HG03432 (cell line): Measurements from ENCODE around the gene URM1.

Experiments used
- ATAC-seq: cut with Tn5 transposase; IDR thresholded peaks from one replicate; pipeline ENCODE4 v1.9.1; 2021; ENCODE audit warnings: mild to moderate bottlenecking, moderate library complexity; ENCODE audit not compliant: unreplicated experiment

The URM1 gene

DNA sequence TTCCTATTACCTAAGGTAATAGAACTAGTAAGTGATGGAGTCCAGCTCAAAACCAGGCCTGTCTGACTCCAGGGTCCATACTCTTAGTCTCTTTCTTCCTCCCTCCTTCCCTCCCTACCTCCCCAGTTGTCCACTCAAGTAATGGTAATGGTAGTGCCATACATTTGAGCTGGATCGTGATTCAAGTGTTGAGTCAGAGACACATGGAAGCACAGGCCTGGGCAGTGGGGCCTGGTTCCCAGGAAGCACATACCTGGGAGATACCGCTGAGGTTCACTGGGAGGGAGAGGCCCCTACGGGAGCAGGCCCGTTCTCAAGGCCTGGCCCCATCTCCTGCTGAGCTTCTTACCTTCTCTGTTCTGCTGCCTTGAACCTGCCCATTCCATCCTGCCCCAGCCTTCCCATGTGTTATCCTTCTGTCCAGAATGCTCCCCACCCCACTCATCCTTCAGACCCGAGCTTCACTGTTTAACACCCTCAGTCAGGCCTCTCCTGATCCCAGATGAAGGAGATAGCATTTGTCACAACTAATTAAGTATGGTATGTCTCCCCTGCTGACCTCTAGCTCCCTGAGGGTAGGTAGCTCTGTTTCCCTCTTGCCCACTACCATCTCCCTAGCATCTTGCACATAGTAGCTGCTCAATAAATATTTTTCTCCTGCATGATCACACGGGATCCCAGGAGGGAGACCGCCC, 13.8 kb downstream of the URM1 start:
- no peak for ATAC-seq

DNA sequence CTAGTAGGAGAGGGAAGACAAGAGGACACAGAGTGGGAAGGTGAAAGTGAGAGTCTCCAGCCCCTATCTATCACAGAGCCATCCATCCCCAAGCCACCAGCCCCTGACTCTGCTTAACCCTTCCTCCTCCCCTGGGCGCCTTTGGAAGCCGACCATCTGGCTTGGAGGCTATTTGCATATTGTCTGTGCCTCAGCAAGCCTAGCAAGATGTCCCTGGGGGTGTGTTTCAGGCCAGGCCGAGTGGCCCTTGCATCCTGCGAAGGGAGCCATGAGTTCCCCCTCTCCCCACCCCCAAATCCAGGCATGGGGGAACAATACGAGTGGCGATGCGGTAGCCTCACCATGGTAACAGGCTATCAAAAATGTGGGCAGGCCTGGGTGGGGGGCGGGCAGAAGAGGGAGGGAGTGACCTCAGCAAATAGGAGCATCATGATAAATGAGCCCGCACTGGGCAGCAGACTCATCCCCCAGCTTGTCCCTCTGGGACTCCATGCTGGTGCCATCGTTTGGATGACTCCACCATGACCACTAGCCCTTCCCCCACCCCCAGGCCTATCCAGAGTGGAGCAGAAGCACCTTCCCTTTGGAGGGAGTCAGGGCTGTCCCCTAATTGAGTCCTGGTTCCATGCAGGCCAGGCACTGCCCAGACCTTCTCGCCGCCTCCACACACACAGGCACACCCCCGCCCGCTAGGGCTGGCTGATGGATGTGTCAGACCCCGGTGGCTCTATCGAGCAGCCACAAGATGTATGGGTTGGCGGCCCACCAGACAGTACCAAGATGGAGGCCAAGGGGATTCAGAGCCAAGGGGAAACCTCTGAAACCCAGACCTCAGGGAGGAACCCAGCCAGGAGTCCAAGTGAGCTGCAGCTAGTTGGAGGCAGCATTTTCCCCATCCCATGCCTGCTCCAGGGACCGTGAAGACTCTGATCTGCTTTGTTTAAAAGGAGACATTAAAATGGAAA, 14.6 kb downstream of the URM1 start:
- no peak for ATAC-seq

GRCh38 chr9:128388150-128388549, 17.0 kb downstream of the URM1 start:
- no peak for ATAC-seq

GRCh38 chr9:128389395-128390149, 18.4 kb downstream of the URM1 start:
- no peak for ATAC-seq

DNA sequence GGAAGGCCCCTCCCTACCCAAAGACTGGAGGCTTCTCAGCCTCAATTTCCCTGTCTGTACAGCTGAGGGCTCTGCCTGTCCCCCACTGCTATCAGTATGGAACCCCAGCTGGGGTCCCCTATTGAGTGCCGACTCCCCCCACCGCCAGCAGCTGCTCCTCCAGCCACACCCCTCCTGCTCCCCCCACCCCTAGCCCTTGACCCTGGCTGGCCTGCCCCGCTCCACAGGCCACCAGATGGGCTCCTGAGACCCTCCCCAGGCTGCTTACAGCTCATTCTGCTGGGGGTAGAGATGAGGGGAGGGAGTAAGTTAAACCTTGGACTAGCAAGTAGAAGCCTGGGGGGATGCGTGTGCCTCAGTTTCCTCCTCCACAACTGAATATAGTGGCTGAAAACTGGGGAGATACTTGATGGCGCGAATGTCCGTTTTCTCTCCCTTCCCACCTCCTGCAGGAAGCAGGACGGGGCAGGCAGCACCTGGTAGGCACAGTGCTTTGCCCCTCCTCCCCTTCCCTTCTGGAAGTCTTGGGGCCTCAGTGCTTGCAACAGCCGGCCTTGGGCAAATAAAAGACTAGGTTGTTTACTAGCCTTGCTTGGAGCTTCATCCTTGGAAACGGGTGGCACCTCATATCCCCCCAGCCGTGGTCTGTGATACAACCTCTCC, 19.1 kb downstream of the URM1 start:
- no peak for ATAC-seq

- ATAC-seq: no peak
Observed at GRCh38 chr9:128390813-128391711, 19.9 kb downstream of the URM1 start.

- ATAC-seq: no peak
Observed at GRCh38 chr9:128391956-128392301, 20.8 kb downstream of the URM1 start.

GRCh38 chr9:128392302-128393144, 21.3 kb downstream of the URM1 start:
- ATAC-seq: no peak

GRCh38 chr9:128393145-128393775, 22.1 kb downstream of the URM1 start:
- no peak for ATAC-seq

GRCh38 chr9:128393970-128394369, 22.8 kb downstream of the URM1 start:
- no peak for ATAC-seq

DNA sequence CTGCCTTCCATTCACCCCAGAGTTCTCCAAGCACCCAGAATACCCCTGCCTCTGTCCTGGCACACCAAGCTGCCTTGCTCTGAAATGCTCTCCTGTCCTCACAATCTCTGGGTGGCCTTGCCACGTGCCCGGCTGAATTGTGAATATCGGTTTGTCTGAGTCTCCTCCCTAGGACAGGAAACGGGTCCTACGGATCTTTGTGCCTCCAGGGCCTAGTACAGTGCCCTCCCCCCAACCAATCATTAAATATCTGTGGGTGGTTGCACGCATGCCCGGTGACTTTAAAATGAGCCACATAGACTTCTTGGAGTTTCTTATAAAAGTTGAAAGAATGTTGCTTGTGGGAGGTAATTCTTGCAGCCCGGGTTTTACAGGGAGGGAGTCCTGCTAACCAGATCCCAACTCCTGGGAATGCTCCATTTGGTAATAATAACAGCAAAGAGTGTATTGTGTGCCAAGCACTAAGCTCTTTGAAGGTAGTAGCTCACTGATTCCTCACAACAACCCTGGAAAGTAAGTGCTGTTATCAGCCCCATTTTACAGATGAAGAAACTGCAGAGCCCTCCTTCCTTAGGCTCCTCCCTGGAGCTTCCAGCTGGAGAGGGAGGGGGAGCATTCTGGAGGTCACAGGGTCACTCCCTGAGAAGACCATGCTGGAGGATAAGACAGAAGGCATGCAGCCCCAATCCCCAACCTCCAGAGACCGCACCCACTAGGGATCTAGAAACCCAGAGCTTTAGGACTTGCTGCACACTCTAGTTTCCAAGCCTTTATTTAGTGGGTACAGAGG, 23.4 kb downstream of the URM1 start:
- ATAC-seq: no peak

DNA sequence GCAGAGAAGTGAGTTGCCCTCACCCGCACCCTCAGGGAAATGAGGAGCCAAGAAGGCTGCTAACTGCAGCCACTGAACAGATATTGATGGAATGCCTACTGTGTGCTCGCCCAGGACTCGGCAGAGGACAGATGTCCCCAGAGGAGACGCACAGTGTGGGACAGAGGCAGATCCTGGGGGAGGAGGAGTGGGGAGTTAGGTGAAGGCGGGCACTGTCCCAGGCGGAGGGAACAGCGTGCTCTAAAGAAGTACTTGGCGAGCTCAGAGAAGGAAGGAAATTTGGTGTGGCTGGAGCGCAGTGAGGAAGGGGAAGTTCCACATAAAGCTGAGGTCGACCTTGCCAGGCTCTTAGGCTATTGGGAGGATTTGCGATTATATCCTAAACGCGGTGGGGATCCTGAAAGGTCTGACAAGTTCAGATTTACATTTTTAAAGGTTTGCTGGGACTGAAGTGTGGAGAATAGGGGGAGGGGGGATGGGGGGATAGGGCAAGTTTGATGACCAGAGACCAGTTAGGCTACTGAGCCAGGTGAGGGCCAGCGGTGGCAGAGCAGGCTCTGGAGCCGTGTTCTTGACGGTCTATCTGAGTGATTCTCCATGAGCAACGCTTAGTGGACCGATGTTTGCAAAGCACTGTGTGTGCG, 25.9 kb downstream of the URM1 start:
- no peak for ATAC-seq

DNA sequence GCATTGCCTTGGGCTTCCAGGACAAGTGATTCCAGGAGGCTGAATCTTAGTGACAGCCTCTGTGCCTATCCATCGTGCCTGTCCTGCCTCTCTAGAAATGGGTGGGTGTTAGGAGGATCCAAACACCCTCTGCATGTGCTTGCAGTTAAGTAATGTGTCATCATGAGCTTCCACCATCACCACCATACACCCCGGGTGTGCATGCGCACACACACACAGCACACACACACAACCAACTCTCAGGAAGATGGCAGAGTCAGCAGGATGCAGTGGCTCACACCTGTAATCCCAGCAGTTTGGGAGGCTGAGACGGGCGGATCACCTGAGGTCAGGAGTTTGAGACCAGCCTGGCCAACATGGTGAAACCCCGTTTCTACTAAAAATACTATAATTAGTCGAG, 26.7 kb downstream of the URM1 start:
- no peak for ATAC-seq

GRCh38 chr9:128399861-128400260, 28.7 kb downstream of the URM1 start:
- ATAC-seq: no peak

DNA sequence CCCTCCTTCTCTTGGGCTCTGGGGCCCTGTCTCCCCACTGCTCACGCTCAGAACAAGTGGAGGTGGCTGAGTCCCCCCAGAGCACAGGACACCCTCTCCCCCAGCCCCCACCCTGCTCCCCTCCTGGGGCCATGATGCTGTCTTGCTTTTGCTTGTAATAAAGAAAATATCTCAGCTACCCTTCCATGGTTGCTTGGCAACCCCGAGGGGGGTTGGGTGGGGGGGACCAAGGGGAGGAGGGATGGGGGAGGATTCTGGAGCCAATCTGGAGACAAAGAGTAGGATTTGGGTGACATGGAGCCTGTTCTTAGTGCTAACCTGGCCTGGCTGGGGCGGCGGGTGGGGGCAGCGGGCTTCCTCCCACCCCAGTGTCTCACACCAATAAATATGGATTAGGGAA, 33.4 kb downstream of the URM1 start:
- ATAC-seq: no peak

DNA sequence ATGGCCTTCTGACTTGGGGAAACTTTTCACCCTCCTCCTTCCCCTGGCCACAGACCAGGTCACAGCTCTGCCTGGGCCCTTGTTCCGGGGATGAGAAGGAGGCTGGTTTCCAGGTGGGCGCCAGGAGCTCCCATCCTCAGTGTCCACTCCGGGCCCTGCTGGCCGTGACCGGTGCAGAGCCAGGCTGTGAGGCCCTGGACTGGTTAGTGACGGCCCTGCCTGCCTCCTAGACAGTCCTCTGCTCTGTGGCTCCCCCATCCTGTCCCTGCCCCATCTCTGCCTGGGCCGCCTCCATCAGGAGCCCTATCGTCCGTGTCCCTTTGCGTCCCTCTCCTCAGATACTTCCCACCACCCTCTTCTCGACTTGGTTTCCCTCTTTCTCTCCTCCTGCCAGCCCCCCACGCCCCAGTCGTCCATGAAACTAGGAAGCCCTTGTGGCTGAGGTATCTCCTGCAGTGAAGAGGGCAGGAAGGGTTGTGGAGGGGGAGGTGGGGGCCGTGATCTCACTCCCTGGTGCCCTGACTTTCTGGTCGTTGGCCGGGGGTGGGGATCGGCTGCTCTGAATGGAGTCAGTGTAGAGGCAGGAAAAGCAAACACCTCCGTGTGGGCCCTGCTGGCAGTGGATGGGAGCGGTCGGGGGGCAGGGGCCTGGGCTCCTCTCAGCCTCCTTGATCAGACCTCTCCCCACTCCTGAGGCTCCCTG, 34.1 kb downstream of the URM1 start:
- ATAC-seq: no peak

GRCh38 chr9:128405780-128406171, 34.6 kb downstream of the URM1 start:
- no peak for ATAC-seq
